GM19455 (cell line): Measurements from ENCODE around the gene DBF4.
"Not testable (repeated sequence)": the region's sequence is repeated elsewhere in the genome, so short reads cannot be mapped to it uniquely, and the experiment has no call there.

Experiments
- ATAC-seq: cut with Tn5 transposase; IDR thresholded peaks from one replicate; pipeline ENCODE4 v1.9.1; 2021; ENCODE audit not compliant: unreplicated experiment

The DBF4 gene

GRCh38 chr7:87882151-87882937 is 6.1 kb downstream of the DBF4 start:
- no peak for ATAC-seq

- no peak for ATAC-seq
These were observed 8.7 kb downstream of the DBF4 start for GRCh38 chr7:87885018-87885417.

- no peak for ATAC-seq
These were observed 10.6 kb downstream of the DBF4 start for GRCh38 chr7:87886875-87887274.

GRCh38 chr7:87895363-87895762 is 19.1 kb downstream of the DBF4 start:
- ATAC-seq, result no peak

GRCh38 chr7:87899255-87899654 is 23.0 kb downstream of the DBF4 start:
- no peak for ATAC-seq

- ATAC-seq, result not testable (repeated sequence)
These were observed 31.0 kb downstream of the DBF4 start for GRCh38 chr7:87907136-87907906.

GRCh38 chr7:87908814-87909213 is 32.5 kb downstream of the DBF4 start:
- ATAC-seq, result not testable (repeated sequence)

- ATAC-seq, result no peak
These were observed 35.8 kb downstream of the DBF4 start for GRCh38 chr7:87912121-87912520.

GRCh38 chr7:87918740-87919139 is 42.4 kb downstream of the DBF4 start:
- no peak for ATAC-seq

- ATAC-seq, result no peak
These were observed 43.6 kb downstream of the DBF4 start for GRCh38 chr7:87919875-87920274.

GRCh38 chr7:87920578-87920977 is 44.3 kb downstream of the DBF4 start:
- no peak for ATAC-seq

GRCh38 chr7:87922759-87923395 is 46.6 kb downstream of the DBF4 start:
- not testable (repeated sequence) for ATAC-seq

- peak; percentile 98 for ATAC-seq
These were observed 50.5 kb downstream of the DBF4 start for GRCh38 chr7:87926581-87927461.

- ATAC-seq, result no peak
These were observed 57.3 kb downstream of the DBF4 start for GRCh38 chr7:87933605-87933952.

GRCh38 chr7:87933953-87934698 is 57.8 kb downstream of the DBF4 start, which contains the start of gene ADAM22:
ADAM22 (plus strand) TSS chr7:87934251; CDS start chr7:87934466, 215 bp downstream.
- peak; percentile 99 for ATAC-seq

GRCh38 chr7:87934699-87935383 is 58.5 kb downstream of the DBF4 start:
- peak; percentile 2 for ATAC-seq

- ATAC-seq, result no peak
These were observed 59.1 kb downstream of the DBF4 start for GRCh38 chr7:87935384-87935706.

- ATAC-seq, result no peak
These were observed 64.8 kb downstream of the DBF4 start for GRCh38 chr7:87941138-87941537.

- ATAC-seq, result no peak
These were observed 68.3 kb downstream of the DBF4 start for GRCh38 chr7:87944547-87944946.

- ATAC-seq, result not testable (repeated sequence)
These were observed 69.6 kb downstream of the DBF4 start for GRCh38 chr7:87945926-87946325.
